WERI-Rb-1 (cell line): ENCODE results near the gene GKAP1.
"Not testable (repeated sequence)": the region's sequence is repeated elsewhere in the genome, so short reads cannot be mapped to it uniquely, and the experiment has no call there.

ENCODE experiments used
- DNase-seq: peaks from one replicate; pipeline ENCODE4 v3.0.0-alpha.2; 2020
- H3K27ac ChIP-seq: fragments of 250-450 bp; sonication (Bioruptor Pico); 2 replicates; pipeline ENCODE4 v1.5.1; 2020; ENCODE audit warnings: mild to moderate bottlenecking, moderate library complexity
- H3K27me3 ChIP-seq: fragments of 250-450 bp; sonication (Bioruptor Pico); 2 replicates; pipeline ENCODE4 v1.5.1; 2021; ENCODE audit warnings: mild to moderate bottlenecking, low read depth, moderate library complexity; ENCODE audit not compliant: insufficient read depth, severe bottlenecking
- H3K36me3 ChIP-seq: fragments of 250-450 bp; sonication (Bioruptor Pico); 2 replicates; pipeline ENCODE4 v1.5.1; 2020; ENCODE audit warnings: mild to moderate bottlenecking, moderate library complexity
- H3K4me3 ChIP-seq: 2 replicates; pipeline ENCODE4 v1.5.1; 2011; ENCODE audit warnings: low read depth, mild to moderate bottlenecking, control low read depth, low read length
- H3K9me3 ChIP-seq: fragments of 250-450 bp; sonication (Bioruptor Pico); 2 replicates; pipeline ENCODE4 v1.5.1; 2021; ENCODE audit warnings: mild to moderate bottlenecking, moderate library complexity; ENCODE audit not compliant: severe bottlenecking
- CTCF ChIP-seq: IDR thresholded peaks from 2 replicates; pipeline ENCODE4 v1.5.1; 2011; ENCODE audit warnings: low read depth, mild to moderate bottlenecking, control low read depth, inconsistent platforms, low read length

GKAP1 gene

DNA sequence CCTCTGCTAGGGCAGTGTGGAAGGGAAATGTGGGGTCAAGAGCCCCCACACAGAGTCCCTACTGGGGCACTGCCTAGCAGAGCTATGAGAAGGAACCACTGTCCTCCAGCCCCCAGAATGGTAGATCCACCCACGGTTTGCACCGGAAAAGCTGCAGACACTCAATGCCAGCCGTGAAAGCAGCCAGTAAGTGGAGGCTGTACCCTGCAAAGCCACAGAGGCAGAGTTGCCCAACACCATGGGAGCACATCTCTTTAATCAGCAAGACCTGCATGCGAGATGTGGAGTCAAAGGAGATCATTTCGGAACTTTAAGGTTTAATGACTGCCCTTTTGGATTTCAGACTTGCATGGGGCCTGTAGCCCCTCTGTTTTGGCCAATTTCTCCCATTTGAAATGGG lies 52.2 kb downstream of the GKAP1 start:
- Histone ChIP-seq H3K36me3 (peaks cover 2% of the 10 kb centered on the region; the same call in 1 of the 2 replicates), H3K27me3 (no peaks in the 10 kb centered on the region), H3K9me3 (peaks cover 4% of the 10 kb centered on the region), H3K27ac (no peak overlapping the region), H3K4me3 (no peak overlapping the region)
- TF ChIP-seq CTCF = no peak
- no peak for DNase-seq

- TF ChIP-seq CTCF = no peak
- DNase-seq = no peak
- no peaks in the 10 kb centered on the region for H3K27me3 ChIP-seq
- H3K4me3 ChIP-seq = no peak overlapping the region
- no peaks in the 10 kb centered on the region for H3K9me3 ChIP-seq
- H3K27ac ChIP-seq = no peak overlapping the region
- H3K36me3 ChIP-seq = peaks cover 13% of the 10 kb centered on the region
Observed at GRCh38 chr9:83754383-83754977, 63.1 kb downstream of the GKAP1 start.

DNA sequence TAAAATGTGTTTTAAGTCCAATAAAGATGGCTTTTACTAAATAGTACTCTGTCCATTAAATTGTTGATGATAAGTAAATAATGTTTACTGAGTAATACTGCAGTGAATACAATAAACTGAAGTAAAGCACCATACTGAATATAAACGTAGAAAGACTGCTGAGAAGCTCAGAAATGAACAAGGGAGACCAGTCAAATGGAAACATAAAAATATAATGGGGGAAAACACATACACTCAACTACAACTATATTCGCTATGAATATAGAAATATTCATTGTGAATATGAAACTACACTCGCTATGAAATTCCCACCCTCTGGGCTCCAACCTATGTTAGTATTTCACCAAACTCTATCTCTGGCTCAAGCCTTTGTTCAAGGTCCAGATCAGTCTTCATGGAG lies 67.9 kb downstream of the GKAP1 start:
- Histone ChIP-seq H3K27me3 (no peaks in the 10 kb centered on the region), H3K27ac (no peak overlapping the region), H3K4me3 (no peak overlapping the region), H3K9me3 (no peaks in the 10 kb centered on the region), H3K36me3 (peaks cover 21% of the 10 kb centered on the region)
- no peak for TF ChIP-seq CTCF
- DNase-seq = no peak

GRCh38 chr9:83744206-83744605 lies 73.4 kb downstream of the GKAP1 start:
- H3K27ac ChIP-seq = no peak overlapping the region
- TF ChIP-seq CTCF = no peak
- peaks cover 11% of the 10 kb centered on the region for H3K36me3 ChIP-seq
- no peak for DNase-seq
- H3K27me3 ChIP-seq = no peaks in the 10 kb centered on the region
- no peak overlapping the region for H3K4me3 ChIP-seq
- no peaks in the 10 kb centered on the region for H3K9me3 ChIP-seq

DNA sequence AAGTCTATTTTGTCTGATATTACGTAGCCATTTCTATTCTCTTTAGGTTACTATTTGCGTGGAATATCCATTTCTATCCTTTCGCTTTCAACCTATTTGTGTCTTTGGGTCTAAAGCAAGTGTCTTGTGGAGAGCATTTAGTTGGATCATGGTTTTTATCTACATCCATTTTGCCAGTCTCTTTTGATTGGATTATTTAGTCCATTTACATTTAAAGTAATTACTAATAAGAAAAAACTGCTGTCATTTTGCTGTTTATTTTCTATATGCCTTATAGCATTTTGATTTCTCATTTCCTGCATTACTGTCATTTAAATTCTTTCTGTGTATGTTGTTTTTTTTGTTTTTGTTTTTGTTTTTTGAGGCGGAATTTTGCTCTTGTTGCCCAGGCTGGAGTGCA lies 83.8 kb downstream of the GKAP1 start:
- H3K36me3 ChIP-seq = no peaks in the 10 kb centered on the region
- H3K4me3 ChIP-seq = no peak overlapping the region
- TF ChIP-seq CTCF = no peak
- H3K9me3 ChIP-seq = no peaks in the 10 kb centered on the region
- DNase-seq = no peak
- no peaks in the 10 kb centered on the region for H3K27me3 ChIP-seq
- no peak overlapping the region for H3K27ac ChIP-seq

GRCh38 chr9:83728591-83729368 lies 88.8 kb downstream of the GKAP1 start:
- H3K4me3 ChIP-seq, DNase-seq, H3K36me3 ChIP-seq, H3K9me3 ChIP-seq, H3K27me3 ChIP-seq, H3K27ac ChIP-seq: not testable (repeated sequence)
